ENCODE measurements around the gene SLC6A13. TPM values are rescaled to one million over a fixed set of nuclear protein-coding genes. Genes with fewer than 3 reads are reported as not detected.

Gene SLC6A13
- total and polyA plus RNA-seq, 10 of the 15 experiments (the other 5 are each of a cell fraction or from before 2014, with no cell fraction given) = 0.18 to 1.2 (median 0.20) TPM; not detected in 3

- BruUV-seq (replicated peaks) = no TSS peak
- Histone ChIP-seq H3K27ac (ENCODE audit: control insufficient read depth, insufficient read depth) (no peak overlapping the region), H3K4me2 (ENCODE audit: control insufficient read depth, insufficient read depth) (no peak overlapping the region), H2AFZ (ENCODE audit: control insufficient read depth, low read depth, low read length) (no peak overlapping the region), H4K20me1 (ENCODE audit: control insufficient read depth, insufficient read depth) (no peaks in the 10 kb centered on the region; the same call in 1 of the 2 replicates), H3K79me2 (ENCODE audit: control insufficient read depth, insufficient read depth, low read length) (no peaks in the 10 kb centered on the region), H3K9me3 (replicated peaks; ENCODE audit: control insufficient read depth, insufficient read depth, low read length) (no peaks in the 10 kb centered on the region; the same call in 2 of the 3 replicates), H3K27me3 (replicated peaks in 1 of 2; ENCODE audit: control insufficient read depth in 2 of 2, insufficient read depth in 2 of 2, low read length in 1 of 2) (no peaks in the 10 kb centered on the region), H3K9ac (ENCODE audit: control insufficient read depth, insufficient read depth, low read length) (no peak overlapping the region), H3K36me3 (ENCODE audit: control insufficient read depth in 2 of 2, insufficient read depth in 2 of 2, low read length in 1 of 2) (peaks cover 0 to 8% of the 10 kb centered on the region in 2 experiments; a peak in 1 of 4 replicates), H3K4me1 (ENCODE audit: control insufficient read depth, insufficient read depth, low read length) (peaks cover 6% of the 10 kb centered on the region; the same call in 1 of the 2 replicates), H3K4me3 (no peak overlapping the region)
- ATAC-seq (no peak), FAIRE-seq (no peak), DNase-seq (ENCODE audit: low read depth, low spot score) (no peak)
- ChIA-PET RAD21 (ENCODE audit: unreplicated experiment) (no interaction called here), CTCF (no interaction called here), POLR2A (no interaction called here), SMC1A (ENCODE audit: uncharacterized antibody, unreplicated experiment) (interaction anchor here (0.7 kb wide), 1 partner anchor 9 kb away, joined by 3 read pairs; no protein-coding TSS in a partner anchor)
- in situ Hi-C loops (cut with MboI) (no loop called here), intact Hi-C loops (cut with micrococcal nuclease; ENCODE audit: unreplicated experiment) (no loop called here)
- no peak for TF ChIP-seq USF1 (IDR thresholded peaks at IDR 0.05; ENCODE audit: borderline replicate concordance, extremely low read length, insufficient read depth, low read depth, low read length)
- no peak for TF ChIP-seq KDM1A (IDR thresholded peaks at IDR 0.05; ENCODE audit: borderline replicate concordance)
- no peak for TF ChIP-seq CREB1 (IDR thresholded peaks at IDR 0.05; ENCODE audit: low read depth)
- no peak for TF ChIP-seq BCLAF1 (IDR thresholded peaks at IDR 0.05)
- TF ChIP-seq ZSCAN29 (IDR thresholded peaks at IDR 0.05) = no peak
- TF ChIP-seq TCF12 (IDR thresholded peaks at IDR 0.05; ENCODE audit: low read depth, low read length) = no peak
- no peak for TF ChIP-seq SMAD1 (IDR thresholded peaks at IDR 0.05; ENCODE audit: low read depth, partially characterized antibody)
- TF ChIP-seq NFXL1 (IDR thresholded peaks at IDR 0.05; ENCODE audit: borderline replicate concordance) = no peak
- TF ChIP-seq, protein P1, sequence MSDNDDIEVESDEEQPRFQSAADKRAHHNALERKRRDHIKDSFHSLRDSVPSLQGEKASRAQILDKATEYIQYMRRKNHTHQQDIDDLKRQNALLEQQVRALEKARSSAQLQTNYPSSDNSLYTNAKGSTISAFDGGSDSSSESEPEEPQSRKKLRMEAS (IDR thresholded peaks at IDR 0.05; ENCODE audit: low read depth, low read length) = no peak
- no peak for TF ChIP-seq CBX3 (IDR thresholded peaks at IDR 0.05; ENCODE audit: borderline replicate concordance, low read depth)
- TF ChIP-seq MTA3 (IDR thresholded peaks at IDR 0.05; ENCODE audit: borderline replicate concordance, low read length) = no peak
- WGBS (ENCODE audit: insufficient coverage, insufficient replicate concordance, low lambda C conversion rate, missing lambda C conversion rate) = 97% methylated on average over 5 of the region's 5 CpGs
Measured at GRCh38 chr12:278046-278445, 15.4 kb upstream of the SLC6A13 start.
